Measurements from ENCODE around the gene SLC1A7. TPM values are rescaled to one million over a fixed set of nuclear protein-coding genes. Genes with fewer than 3 reads are reported as not detected.

Gene SLC1A7
- total RNA-seq, 6 experiments from 2014 or later, result 0.31 to 1.3 (median 0.61) TPM

- Histone ChIP-seq H3K4me3 (no peak overlapping the region), H3K9me3 (no peaks in the 10 kb centered on the region), H3K27ac (peak overlapping the region; percentile 74 to 75 (median 74)), H3K27me3 (no peaks in the 10 kb centered on the region), H3K36me3 (no peaks in the 10 kb centered on the region), H3K4me1 (peaks cover 0 to 23% (median 8%) of the 10 kb centered on the region in 4 donors)
- TF ChIP-seq POLR2A (IDR thresholded peaks at IDR 0.05) (peak; percentile 64), CTCF (IDR thresholded peaks at IDR 0.05) (no peak)
- ATAC-seq (peak; percentile 97 to 98 (median 97)), DNase-seq (peak; percentile 71 to 87 (median 80))
- intact Hi-C loops (cut with DNase I), result no loop called here
- WGBS (ENCODE audit: insufficient coverage, low coverage, low lambda C conversion rate, missing lambda C conversion rate), result 30% methylated on average over 11 of the region's 24 CpGs
Observed at GRCh38 chr1:53145942-53146708, 3.7 kb upstream of the SLC1A7 start.

- Histone ChIP-seq H3K36me3 (no peaks in the 10 kb centered on the region), H3K9me3 (no peaks in the 10 kb centered on the region), H3K4me1 (peaks cover 0 to 23% (median 8%) of the 10 kb centered on the region in 4 donors), H3K27me3 (no peaks in the 10 kb centered on the region), H3K27ac (peak overlapping the region; percentile 74 to 75 (median 74)), H3K4me3 (no peak overlapping the region)
- TF ChIP-seq CTCF (IDR thresholded peaks at IDR 0.05), result no peak
- no peak for TF ChIP-seq POLR2A (IDR thresholded peaks at IDR 0.05)
- WGBS (ENCODE audit: insufficient coverage, low coverage, low lambda C conversion rate, missing lambda C conversion rate), result 35% methylated on average over 5 of the region's 5 CpGs
- DNase-seq (no peak), ATAC-seq (no peak)
- intact Hi-C loops (cut with DNase I), result no loop called here
Observed at GRCh38 chr1:53145619-53145941, 3.1 kb upstream of the SLC1A7 start.

GRCh38 chr1:53145051-53145600, 2.7 kb upstream of the SLC1A7 start:
- H3K27ac ChIP-seq, result peak overlapping the region in 1 of 3 donors; percentile 75
- no peaks in the 10 kb centered on the region for H3K27me3 ChIP-seq
- no peak overlapping the region for H3K4me3 ChIP-seq
- TF ChIP-seq POLR2A (IDR thresholded peaks at IDR 0.05), result no peak
- no peak for TF ChIP-seq CTCF (IDR thresholded peaks at IDR 0.05)
- no peaks in the 10 kb centered on the region for H3K36me3 ChIP-seq
- no peaks in the 10 kb centered on the region for H3K9me3 ChIP-seq
- 66% methylated on average over 6 of the region's 11 CpGs for WGBS (ENCODE audit: insufficient coverage, low coverage, low lambda C conversion rate, missing lambda C conversion rate)
- peaks cover 0 to 23% (median 8%) of the 10 kb centered on the region in 4 donors for H3K4me1 ChIP-seq
- intact Hi-C loops (cut with DNase I), result no loop called here
- ATAC-seq (no peak), DNase-seq (no peak)

GRCh38 chr1:53144201-53144600, 1.8 kb upstream of the SLC1A7 start:
- intact Hi-C loops (cut with DNase I), result no loop called here
- no peak overlapping the region for H3K4me3 ChIP-seq
- DNase-seq (peak in 1 of 3 donors; percentile 11), ATAC-seq (no peak)
- H3K9me3 ChIP-seq, result no peaks in the 10 kb centered on the region
- H3K4me1 ChIP-seq, result peaks cover 0 to 23% (median 8%) of the 10 kb centered on the region in 4 donors
- H3K27me3 ChIP-seq, result no peaks in the 10 kb centered on the region
- no peaks in the 10 kb centered on the region for H3K36me3 ChIP-seq
- no peak for TF ChIP-seq POLR2A (IDR thresholded peaks at IDR 0.05)
- TF ChIP-seq CTCF (IDR thresholded peaks at IDR 0.05), result no peak
- H3K27ac ChIP-seq, result no peak overlapping the region
- WGBS (ENCODE audit: insufficient coverage, low coverage, low lambda C conversion rate, missing lambda C conversion rate), result 60% methylated on average over 3 of the region's 3 CpGs
